Activated CD4-positive, alpha-beta T cell treated with anti-CD3 and anti-CD28 coated beads, Interleukin-2, Interleukin-4, amounts not matched to agents 100 ng/mL and 50 ng/mL, durations not matched to agents 16 hours and 8 hours (primary cell): ENCODE results near the gene GTF3C1.

Source experiments
- DNase-seq: peaks from one replicate; pipeline ENCODE4 v3.0.0-alpha.2; 2020; ENCODE audit warnings: low spot score

GTF3C1 gene

GRCh38 chr16:27520982-27521673 lies 28.6 kb downstream of the GTF3C1 start:
- DNase-seq: no peak

DNA sequence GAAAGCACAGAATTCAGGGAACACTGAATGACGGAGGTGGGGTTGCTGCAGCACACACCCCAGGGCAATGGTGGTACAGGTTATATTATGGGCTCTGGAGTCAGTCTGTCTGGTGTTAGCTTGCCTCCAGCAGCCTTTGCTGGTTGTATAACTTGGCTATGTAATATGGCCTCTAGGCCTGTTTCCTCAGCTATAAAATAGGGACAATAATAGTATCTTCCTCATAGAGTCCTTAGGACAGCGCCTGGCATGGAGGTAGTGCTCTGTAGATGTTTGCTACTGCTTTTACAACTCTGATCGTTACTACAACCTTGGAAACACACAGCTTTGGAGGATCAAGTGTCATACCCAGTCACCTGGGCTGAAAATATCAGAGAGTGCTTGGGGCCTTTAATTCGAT lies 31.5 kb downstream of the GTF3C1 start:
- no peak for DNase-seq

DNA sequence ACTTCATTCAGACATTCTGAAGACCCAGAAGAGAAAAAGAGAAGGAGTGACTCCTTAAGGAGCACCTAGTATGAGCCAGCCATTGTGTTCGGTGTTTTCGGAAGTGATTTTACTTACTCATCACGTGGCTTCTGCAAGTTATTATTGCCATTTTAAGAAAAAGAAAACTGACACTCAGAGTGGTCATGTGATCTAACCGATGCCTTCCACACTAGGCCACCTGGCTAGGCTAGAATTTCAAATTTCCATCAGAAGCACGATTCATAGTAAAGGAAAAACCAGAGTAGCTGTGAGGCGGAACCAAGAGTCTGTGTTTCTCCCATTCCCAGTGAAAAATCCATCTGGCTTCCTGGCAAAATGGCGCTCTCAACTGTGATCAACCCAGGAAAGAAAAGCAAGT lies 32.0 kb downstream of the GTF3C1 start:
- DNase-seq: no peak

DNA sequence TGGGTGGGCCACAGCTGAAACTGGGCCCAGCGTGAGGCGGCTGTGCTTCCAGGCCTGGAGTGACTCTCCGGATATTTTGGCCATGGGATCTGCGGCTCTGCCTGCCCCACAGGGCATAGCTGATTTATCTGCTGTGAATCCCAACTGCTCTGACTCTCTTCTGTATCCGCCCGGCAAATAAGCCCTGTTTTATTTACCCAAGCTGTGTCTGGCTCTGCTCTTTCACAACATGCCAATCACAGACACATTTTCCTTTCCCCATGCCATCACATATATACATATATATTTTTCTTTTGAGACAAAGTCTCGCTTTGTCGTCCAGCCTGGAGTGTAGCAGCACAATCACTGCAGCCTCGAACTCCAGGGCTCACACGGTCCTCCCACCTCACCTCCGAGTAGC lies 33.3 kb downstream of the GTF3C1 start:
- no peak for DNase-seq

DNA sequence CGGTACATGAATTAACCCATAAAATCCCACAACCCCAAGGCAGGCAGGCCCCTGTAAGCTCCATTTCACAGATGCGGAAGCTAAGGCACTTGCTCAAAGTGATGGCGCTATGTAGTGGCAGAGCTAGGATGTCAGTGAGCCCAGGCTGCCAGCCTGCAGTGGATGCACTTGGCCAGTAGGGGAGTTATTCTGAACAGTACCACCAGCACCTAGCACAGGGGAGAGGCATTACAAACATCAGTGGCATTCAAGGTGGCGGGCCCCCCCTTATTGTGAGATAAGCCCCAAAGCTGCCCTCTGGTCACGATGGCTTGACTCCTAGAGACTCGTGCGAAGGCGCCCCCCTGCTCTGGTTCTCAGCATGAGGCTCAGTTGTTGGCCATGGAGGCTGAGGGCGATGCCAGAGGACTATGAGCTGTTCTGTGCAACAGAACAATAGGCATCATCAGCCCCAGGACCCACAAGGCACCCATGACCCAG lies 33.8 kb downstream of the GTF3C1 start:
- peak; percentile 29 for DNase-seq

- no peak for DNase-seq
Measured at GRCh38 chr16:27514806-27515205, 34.9 kb downstream of the GTF3C1 start.

DNA sequence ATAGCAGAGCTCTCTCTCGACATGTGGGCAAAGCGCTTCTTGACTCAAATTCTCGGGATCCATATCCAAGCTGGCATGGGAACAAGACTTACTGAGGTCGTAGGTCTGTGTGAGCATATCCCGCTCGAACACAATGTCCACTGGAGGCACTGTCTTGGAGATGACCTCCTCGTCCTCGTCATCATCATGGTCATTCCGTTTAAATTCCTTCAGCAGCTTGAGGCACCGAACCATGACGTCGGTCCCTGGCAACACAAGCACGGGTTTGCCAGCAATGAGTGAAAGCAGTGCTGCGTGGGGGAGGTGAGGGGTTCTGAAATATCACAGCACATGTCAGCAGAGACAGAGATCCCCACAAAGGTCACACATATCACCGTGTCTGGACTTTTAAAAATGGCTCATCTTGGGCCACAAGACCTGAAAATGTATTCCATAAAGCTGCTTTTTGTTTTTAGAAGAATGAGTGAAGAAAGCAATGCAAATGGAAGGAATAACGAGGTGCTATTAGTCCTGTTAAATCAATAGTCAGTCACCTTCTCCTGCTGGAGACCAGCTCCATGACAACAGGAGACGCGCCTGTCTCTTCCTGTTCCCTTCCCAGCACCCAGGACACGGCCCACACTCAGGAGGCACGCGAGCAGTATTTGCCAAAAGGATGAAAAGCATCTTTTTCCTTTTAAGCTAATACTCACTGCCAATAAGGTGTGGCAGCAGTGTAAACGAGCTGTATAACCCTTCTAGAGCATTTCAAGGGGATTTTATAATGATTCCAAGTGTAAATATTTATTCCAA lies 37.9 kb downstream of the GTF3C1 start:
- DNase-seq: no peak

GRCh38 chr16:27508476-27508875 lies 41.2 kb downstream of the GTF3C1 start:
- no peak for DNase-seq

DNA sequence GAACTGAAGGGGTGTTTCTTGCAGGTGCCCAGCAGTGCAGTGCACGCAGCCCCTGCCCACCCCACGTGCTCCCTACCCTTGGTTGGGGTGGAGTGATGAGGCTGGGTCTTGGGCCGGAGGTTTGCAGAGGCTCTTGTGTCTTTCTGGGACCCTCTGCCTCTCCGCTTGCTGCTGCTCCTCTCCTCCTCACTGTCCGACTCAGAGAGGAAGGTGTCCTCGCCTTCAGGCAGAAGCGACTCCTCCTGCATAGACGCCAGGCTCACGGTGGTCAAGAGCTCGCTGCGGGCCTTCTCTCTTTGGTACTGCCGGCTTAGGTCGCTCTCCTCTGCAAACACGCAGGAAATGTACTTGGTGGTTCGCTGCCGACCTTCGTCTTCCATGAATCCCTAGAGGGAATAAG lies 42.9 kb downstream of the GTF3C1 start:
- no peak for DNase-seq

GRCh38 chr16:27505297-27506236 lies 44.1 kb downstream of the GTF3C1 start:
- no peak for DNase-seq

GRCh38 chr16:27503662-27504061 lies 46.1 kb downstream of the GTF3C1 start:
- DNase-seq: no peak

DNA sequence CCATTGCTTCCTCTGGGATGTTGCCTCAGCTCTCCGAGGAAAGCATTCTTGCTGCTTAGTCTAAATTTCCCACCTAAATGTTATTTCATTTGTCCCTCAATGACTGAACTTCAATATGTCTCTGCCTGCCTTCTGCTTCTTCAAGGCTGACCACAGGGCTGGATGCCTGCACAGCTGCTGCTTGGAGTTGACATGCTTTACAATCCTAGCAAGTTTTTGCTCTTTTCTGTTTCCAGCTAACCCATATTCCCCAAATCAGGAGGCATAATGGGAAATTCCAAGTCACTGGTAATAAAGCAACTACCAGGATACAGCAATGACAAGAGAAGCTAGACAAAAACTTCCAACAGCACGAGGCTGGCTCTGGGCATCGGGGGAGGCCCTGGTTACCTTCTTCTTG lies 48.9 kb downstream of the GTF3C1 start:
- DNase-seq: no peak

- no peak for DNase-seq
Measured at GRCh38 chr16:27499659-27500055, 50.1 kb downstream of the GTF3C1 start.

GRCh38 chr16:27498916-27499658 lies 50.6 kb downstream of the GTF3C1 start:
- no peak for DNase-seq

- no peak for DNase-seq
Measured at GRCh38 chr16:27498031-27498825, 51.5 kb downstream of the GTF3C1 start.

- DNase-seq: no peak
Measured at GRCh38 chr16:27495191-27495590, 54.5 kb downstream of the GTF3C1 start.

DNA sequence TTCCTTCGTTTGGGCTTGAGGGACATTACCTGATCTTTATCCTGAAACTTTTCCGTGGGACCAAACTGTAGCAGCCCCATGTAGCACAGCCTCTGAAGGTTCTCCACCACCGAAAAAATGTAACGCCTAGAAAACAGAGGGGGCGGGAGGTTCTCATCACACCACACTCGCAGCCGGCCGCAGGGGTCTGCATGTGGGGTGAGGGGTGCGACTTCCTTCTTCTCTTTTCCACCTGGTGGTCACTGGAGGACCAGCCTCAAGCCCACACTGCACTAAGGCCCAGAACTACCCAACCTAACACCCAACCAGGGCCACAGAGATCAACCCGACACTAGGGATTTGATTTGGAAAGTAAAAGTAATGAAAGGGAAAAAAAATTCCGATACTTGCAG lies 57.1 kb downstream of the GTF3C1 start:
- DNase-seq: no peak

DNA sequence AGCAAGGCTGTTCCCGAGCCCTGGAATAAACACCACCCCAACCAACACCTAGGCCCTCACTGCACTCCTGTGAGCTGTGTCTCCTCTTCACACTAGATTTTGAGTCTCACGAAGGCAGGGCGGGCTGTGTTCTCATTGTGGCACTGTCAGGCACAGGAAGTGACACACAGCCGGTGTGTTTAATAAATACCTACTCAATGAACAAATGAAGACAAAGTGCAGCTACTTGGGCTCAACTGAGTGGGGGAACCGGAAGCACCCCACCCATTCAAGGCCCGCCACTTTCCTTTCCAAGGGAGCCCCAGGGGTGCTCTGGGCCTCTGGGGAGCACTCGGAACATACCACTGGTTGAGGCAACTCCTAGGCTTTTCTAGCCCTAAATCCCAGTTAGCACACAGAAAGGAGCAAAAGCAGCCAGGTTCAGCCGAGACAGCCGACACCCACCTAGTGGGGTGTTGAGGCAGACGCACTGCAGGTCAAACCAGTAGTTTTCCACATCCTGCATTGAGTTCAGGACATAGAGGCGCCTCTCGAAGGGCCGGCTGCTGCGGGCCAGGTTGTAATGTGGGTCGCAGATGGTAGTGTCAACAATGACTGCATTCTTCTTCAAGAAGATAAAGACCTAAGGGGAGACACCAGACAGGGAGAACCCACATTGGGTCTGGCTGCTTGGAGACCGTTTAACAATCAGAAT lies 57.7 kb downstream of the GTF3C1 start:
- no peak for DNase-seq

GRCh38 chr16:27489906-27490305 lies 59.8 kb downstream of the GTF3C1 start:
- no peak for DNase-seq

- no peak for DNase-seq
Measured at GRCh38 chr16:27489421-27489820, 60.3 kb downstream of the GTF3C1 start.
